HG02763 (cell line): ENCODE results near the gene OGFOD1.
A peak's percentile ranks its signal among the peaks of the same experiment; 100 is the strongest.

Experiments used
- ATAC-seq: cut with Tn5 transposase; IDR thresholded peaks from one replicate; pipeline ENCODE4 v1.9.1; 2021; ENCODE audit warnings: mild to moderate bottlenecking, moderate library complexity; ENCODE audit not compliant: unreplicated experiment

The OGFOD1 gene

DNA sequence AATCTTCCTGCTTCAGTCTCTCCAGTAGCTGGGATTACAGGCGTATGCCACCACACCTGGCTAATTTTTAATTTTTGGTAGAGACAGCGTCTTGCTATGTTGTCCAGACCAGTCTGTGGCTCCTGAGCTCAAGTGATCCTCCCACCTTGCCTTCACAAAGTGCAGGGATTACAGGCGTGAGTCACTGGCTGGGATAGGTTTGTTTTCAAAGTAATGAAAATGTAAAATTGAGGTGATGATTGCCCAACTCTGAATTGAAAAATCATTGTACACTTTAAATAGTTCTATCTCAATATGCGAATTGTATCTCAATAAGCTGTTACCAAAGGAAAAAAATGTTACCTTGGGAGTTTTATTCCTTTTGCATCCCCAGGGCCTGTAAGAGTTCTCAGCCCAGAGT is 24.8 kb upstream of the OGFOD1 start:
- ATAC-seq, result no peak

DNA sequence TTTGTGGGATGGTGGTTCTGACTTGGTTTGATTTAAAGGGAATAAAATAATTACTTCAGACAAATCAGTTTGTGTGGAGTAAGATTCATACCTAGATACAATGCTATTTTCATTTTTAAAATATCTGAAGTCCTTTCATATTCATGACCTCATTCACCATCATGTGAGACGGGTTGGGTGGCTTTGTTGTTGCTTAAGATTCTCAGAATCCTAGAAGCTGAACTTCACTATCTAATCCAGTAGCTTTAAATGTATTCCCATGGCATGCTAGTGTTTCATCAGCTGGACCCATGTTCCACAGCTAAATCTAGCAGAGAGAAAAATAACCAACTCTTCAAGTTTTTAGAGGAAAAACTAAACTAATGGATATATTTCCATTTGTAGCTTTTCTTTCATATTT is 23.3 kb upstream of the OGFOD1 start:
- no peak for ATAC-seq

DNA sequence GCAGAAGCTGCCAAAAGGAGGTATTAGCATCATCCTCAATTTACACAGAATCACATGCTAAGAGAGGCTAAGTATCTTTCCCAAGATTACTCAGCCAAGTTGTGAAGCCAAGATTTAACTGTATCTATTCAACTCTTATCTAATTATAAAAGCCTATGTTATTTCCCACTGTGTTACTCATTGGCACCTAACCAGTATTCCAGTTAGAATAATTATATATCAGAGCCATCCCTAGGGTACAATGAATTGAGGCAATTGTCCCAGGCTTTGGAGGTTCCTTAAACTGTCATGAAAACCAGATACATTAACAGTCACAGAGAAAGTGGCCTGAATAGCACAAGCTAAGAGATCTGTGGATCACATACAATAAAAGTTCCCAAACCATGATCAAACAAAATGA is 15.1 kb upstream of the OGFOD1 start:
- ATAC-seq, result no peak

DNA sequence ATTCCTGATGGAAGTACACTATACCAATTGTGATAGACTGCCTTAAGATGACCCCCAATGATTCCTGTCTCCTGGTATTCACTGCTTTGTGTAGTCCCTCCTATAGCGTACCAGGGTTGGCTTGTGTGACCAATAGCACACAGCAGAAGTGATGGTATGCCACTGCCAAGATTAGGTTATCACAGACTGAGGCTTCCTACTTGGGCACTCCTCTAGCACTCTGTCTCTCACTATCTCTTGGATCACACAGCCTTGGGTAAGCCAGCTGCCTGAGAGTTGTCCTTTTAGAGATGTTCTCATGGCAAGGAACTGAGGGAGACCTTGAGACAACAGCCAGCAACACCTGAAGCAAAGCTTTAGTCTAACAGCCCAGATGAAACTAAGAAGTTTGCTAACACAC is 13.3 kb upstream of the OGFOD1 start:
- ATAC-seq, result no peak

DNA sequence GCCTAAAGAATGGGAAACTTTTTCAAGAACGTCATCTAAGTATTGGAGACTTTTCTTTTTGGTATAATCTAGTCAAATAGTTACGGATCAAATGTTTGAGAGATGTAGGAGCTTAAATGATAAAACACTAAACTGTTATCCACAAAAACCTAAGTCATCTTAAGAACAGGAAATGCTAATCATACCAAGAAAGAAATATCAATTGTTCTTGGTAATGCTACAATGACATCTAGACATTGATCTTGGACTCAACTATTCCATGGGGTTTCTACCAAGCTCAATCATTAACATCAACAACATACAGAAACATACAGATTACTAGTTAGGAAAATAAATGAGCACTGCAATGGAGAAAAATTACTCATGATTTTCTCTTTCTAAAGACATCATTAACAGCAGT is 4.1 kb upstream of the OGFOD1 start:
- no peak for ATAC-seq

DNA sequence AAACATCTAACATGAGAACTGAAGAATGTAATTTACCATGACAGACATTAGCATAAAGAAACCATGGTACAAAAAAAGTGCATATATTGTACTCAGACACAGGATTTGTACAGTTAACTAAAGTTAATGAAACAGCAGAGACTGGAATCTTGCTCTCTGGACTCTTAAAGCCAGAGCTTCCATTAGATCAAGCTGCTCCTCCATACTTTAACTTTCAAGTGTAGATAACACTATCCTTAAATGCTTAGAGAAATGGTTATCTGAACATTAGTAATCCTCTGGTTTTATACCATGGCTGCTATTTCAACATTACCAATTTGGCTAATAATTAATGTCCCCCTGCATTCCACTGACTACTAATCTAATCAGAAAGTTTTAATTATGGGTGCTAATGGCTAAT is 3.3 kb upstream of the OGFOD1 start:
- ATAC-seq, result no peak

DNA sequence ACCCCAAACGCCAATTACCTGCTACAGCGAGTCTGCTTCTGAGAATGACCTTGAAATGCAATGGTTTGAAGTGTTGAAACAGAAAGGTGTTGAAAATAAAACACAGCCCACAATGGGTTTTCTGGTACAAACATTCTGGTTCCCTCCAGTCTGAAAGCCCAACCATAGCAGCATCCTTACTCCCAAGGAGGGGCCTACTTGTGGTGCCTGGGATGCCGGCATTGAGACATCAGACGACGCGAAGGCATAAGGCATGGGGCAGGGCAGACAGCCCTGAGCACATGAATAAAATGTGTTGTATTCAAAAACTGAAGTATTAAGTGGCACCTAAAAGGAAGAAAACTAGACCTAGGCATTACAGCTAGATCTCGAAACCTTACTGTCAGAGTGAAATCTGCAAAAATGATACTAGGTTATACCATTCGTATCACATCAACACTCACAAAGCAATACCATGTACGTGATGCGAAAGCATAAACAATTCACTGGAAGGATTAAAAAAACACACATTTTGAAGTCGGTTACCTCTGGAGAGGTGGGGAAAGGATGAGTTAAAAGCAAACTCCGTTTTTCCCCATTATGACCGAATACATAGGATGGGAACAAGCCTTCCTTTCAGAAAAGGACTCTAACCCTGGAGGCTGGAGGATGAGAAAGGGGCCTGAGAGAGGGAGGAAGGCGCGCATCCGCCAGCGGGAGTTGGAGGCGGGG is 924 bp upstream of the OGFOD1 start:
- ATAC-seq, result no peak

DNA sequence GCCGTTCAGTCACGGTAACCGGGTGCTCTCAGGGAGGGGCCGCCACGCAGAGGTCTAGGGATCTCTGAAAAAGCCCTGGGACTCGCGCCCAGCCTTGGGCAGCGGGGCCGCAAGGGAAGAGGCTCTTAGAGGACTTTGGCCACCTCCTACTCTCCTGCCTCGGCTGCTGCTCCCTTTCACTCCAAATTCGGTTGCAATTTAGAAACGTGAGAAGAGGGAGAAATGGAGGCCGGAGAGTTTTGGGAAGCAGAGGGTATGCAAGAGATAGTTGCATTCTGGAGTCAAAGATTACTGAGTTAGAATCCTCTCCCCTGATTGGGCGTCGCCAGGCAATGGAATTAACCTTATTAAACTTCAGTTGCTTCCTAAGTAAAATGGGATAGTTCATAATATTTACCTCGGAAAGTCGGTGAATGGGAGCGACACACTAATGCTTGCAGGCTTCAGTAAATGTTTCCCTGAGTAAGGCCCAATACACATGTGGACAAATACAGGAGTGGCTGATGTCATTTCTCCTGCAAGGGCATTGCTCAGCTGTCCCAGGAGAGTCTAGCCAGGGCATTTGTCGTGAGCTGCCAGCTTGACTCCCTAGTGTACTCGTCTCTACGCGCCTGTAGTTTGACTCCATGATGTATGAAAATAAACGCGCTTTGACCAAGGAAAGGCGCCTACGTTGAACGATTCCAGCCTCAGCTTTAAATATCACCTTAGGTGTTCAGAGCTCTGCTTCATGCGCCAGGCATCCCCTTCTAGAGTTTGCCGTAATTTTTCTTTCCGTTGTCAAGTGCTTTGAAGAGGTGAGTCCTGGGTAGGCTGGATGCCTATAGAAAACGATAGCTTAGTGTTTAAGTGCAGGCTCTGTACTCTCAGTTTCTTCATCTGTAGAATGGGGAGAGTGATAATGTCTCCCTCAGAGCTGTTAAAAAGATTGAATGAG is 667 bp downstream of the OGFOD1 start:
- peak; percentile 30 for ATAC-seq

DNA sequence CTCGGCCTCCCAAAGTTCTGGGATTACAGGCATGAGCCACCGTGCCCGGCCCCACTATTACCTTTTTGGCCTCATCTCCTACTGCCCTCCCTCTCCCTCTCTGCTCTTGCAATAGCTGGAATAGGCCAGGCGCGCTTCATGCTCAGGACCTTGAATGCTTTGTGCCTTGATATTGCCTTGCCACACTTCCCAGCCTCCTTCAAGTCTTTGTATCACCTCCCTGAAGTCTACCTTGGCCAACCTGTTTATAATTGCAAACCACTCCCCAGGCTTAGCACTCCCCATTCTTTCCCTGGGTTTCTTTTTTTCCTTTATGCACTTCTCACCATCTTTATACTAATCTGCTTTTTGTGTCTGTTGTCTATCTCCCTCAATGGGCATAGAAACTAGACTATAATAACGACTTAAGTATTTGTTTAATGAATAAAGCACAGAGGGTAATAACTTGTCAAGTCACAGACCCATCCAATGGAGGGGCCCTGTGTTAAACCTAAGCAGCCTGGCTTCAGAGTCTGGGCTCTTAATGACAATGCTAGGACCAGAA is 6.6 kb downstream of the OGFOD1 start:
- no peak for ATAC-seq

DNA sequence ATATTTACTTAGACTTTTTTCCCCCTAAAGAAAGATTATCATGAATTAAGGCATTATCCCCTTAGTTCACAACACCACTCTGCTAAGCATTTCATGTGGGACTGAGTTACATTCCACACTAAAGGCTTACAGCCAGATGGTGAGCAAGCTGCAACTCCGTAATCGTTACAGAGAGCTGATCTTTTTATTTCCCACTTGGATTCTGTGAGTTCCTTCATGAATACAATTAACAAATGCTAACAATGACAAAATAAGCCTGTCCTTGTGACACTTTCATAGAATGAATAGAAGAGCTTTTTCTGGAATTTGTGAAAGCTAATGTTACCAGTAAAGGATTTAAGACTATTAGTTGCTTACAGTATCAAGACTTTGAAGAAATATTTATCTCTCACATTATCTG is 8.7 kb downstream of the OGFOD1 start:
- no peak for ATAC-seq

DNA sequence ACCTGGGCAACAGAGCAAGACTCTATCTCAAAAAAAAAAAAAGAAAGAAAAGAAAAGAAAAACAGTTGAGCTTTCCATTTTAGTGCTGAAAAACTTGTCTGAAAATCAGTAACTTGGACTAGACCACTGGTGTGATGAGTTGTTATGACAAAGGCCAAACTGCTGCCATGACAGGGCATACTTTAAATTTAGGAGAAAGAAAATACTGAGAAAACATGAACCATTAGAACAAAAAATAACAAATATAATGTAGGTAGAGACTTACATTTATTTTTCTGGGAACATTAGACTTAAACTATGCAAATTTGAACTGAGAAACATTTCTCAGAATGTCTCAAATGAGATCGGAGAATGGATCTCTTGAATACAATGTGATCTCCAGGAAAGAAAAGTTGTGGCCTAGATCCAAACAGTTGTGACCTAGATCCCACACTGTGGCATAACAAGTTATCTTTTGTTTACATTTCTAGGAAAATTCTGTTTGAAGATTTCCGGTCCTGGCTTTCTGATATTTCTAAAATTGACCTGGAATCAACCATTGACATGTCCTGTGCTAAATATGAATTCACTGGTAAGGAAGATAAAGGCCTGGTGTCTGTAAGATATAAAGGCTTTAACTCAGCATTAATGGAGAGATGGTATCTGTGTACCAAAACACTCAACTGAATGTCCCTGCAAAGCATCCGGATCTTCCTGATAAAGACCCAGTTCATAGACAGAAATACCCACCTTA is 10.9 kb downstream of the OGFOD1 start:
- no peak for ATAC-seq

DNA sequence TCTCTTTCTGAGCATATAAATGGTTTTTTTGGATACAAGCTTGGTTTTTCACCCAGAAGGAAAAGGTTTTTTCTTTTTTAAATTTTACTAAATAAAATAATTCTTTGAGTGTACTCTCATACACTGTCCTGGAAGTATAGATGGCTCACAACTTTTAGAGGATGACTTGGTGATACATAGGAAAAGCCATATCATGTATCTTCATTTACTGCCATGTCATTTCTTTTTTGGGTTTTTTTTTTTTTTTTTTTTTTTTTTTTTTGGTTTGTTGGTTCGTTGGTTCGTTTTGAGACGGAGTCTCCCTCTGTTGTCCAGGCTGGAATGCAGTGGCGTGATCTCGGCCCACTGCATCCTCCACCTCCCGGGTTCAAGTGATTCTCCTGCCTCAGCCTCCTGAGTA is 11.8 kb downstream of the OGFOD1 start:
- no peak for ATAC-seq

DNA sequence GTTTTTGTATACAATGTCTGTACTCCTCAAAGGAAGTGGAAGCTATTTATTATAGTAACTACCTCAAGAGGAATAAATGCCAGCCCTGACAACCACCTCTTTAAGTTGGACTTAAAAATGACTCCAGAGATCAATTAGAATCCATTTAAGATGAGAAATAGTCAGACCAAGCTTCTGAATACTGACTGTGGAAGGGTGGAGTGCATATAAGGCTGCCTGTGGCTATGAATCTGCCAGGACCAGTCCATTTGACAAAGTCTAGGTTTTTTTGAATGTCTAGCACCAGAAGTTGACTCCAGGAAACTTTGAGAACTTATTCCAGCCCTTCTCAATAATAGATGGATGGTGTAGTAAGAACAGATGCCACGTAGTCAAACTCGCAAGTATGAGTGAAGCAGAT is 15.0 kb downstream of the OGFOD1 start:
- no peak for ATAC-seq

DNA sequence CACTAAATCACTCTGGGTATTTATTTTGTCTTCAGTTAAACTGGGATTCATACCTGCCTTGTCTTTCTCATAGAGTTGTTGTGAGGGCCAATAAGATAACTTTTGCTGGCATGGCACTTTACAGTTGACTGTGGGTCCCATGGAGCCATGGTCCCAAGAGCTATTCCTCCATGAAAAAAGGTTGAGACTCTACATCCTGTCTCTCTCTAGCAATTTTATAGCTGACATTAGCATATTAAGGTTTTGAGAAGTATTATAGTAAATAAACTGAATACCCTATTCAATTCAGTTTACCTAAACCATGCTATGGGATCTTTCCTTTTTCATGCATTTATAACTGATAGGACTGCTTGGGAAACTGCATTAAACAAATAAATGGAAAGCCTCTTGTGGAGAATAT is 17.4 kb downstream of the OGFOD1 start:
- no peak for ATAC-seq

DNA sequence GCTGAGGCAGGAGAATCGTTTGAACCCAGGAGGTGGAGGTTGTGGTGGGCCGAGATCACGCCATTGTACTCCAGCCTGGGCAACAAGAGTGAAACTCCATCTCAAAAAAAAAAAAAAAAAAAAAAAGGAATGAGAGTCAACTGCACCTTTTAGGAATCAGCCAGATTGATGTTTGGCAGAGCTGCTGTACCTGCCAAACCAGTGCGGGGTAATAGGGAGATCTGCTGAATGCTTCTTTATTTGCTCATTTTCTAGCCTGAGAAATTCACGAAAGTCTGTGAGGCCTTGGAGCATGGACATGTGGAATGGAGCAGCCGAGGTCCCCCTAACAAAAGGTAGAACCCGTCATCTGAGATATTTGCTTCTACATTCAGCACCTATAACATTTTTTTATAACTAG is 18.4 kb downstream of the OGFOD1 start:
- ATAC-seq, result no peak

DNA sequence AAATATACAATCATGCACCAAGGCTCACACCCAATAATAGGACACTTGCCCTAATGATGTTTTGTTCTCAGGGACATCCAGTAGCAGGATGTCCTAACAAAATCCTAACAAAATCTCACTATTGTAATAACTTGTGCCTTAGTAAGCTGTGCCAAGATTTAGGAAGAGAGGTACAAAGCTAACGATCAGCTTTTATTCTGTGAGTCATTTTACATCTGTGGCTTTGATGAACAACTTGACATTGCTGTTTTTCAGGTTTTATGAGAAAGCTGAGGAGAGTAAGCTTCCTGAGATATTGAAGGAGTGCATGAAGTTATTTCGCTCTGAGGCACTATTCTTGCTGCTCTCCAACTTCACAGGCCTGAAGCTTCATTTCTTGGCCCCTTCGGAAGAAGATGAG is 18.9 kb downstream of the OGFOD1 start:
- no peak for ATAC-seq

DNA sequence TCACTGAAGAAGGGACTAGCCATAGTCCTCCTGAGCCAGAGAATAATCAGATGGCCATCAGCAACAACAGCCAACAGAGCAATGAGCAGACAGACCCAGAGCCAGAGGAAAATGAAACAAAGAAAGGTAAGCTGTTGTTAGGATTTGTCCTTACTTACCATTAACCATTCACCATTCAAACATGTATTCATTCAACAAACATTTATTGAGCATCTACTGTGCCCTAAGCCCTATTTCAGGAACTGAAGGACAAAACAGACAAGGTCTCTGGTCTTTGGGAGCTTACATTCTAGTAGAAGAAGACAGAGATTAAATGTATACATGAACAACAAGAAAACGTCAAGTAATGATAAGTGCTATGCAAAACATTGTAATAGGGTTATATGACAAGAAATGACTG is 19.3 kb downstream of the OGFOD1 start:
- ATAC-seq, result no peak

DNA sequence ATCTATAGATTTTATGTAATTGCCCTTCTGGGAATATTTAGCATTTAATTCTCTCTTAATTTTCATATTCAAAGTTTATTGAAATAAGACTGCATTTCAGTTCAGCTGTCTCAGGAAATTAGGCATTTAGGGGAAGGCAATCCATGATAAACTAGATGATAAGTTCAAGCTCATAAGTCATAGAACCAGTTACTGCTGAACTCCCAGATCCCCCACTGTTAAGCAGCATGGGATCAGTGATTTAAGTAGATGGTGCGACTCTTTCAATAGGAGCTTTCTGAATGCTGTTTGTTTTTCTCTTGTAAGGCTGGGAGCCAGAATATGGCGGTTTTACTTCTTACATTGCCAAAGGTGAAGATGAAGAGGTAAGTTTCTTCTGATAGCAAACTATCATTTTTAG is 23.8 kb downstream of the OGFOD1 start:
- no peak for ATAC-seq

DNA sequence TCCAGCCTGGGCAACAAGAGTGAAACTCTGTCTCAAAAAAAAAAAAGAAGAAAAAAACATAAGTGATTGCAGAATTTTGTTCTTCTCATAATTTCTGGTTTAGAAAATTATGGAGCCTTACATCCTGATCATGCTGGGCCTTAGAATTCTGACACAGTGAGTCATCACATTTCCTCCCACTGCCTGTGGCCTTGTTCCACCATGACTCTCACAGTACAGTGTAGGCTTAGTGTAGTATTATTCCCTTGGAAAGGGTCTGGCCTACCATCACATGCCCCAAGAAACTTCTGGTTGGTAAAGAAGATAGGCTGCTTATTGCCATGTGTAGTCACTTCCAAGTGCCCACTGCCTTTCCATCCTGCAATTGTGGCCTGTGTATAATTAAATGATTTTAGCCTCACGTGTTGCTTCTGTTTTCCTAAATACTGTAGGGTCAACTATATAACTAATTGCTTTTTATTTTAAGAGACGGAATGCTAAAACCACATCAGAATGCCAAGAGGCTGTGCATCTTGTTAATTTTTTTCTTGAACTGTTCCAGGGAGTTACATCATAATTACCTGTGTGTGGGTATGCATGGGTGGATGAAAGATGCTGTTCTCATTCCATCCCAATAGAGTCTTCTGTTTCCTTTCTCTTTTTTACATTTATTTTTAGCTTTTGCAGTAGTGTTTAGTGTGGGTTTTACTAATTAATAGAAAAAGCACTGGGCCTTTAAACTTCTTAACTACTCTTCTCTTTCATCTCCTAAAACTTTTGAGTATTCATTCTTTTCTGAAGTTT is 25.9 kb downstream of the OGFOD1 start:
- ATAC-seq, result no peak

DNA sequence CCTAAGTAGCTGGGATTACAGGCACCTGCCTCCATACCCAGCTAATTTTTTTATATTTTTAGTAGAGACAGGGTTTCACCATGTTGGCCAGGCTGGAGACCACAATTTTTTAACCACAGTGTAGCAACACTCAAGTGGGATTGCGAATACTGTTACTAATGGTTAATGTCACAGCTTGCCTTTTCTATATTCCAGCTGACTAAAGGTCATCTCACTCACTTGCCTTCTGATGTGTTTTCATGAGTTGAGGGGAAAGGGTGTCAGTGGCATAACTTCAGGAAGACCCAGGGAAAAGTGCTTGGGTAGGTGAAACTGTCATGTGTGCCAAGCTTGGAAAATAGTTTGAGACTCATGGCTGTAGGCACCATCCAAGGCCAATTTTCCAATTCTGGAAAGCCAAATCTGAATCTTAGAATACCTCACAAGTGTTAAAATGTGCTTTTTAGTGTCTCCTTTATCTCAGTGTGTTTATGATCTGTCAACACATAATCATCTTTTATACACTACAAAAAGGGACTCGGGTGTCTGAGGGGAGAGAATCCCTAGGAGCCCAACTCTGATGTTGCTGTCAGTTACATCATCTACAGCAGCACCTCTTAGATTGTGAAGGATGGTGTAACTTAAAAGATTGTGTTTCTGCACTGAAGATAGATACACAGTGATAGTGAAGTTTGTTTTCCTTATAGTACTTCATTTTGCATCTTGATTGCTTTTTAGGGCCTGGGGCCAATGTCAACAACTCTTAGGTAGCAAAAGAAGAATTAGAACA is 27.1 kb downstream of the OGFOD1 start:
- no peak for ATAC-seq
